GM10847 (cell line): Measurements from ENCODE around the gene RNF212.

Experiments
- POLR2A ChIP-seq: IDR thresholded peaks from 2 replicates; pipeline ENCODE4 v1.6.1; 2011; ENCODE audit not compliant: insufficient read length; ENCODE audit errors: extremely low read depth

RNF212 gene

GRCh38 chr4:1041936-1042330 lies 71.4 kb downstream of the RNF212 start:
- TF ChIP-seq POLR2A, result no peak

DNA sequence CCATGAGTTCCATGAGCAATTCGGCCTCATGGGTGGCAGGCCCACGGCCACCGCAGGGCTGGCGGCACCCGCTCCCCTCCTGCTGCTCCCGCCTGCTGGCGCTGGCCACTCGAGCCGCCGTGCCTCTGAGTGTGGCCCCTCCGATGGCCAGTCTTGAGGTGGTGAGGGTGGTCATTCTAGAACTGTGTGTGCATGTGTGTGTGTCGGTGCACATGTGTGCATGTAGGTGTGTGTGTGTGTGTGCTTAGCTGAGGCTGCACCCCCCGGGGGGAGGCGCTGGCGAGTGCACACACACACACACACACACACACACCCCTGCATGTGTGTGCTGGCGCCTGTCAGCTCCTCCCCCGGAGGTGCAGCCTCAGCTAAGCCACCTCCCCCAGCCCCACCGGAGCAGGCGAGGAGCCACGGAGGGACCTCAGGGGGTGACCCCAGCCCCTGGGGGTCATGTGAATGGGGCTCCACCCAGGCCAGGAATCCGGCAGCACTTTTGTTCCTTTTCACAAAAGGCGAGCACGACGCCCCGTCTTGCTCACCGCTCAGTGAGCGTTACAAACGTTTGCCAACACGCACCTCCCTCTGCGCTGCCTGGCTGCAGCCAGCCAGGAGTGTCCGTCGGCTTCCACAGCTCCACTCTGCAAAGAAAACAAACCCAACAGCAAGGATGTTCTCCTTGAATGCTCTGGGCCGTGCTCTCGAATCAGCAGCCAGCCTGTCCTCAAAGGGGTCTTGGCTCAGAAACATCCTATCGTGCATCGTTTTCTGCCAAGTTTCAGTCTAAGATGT lies 72.0 kb downstream of the RNF212 start:
- TF ChIP-seq POLR2A, result no peak

DNA sequence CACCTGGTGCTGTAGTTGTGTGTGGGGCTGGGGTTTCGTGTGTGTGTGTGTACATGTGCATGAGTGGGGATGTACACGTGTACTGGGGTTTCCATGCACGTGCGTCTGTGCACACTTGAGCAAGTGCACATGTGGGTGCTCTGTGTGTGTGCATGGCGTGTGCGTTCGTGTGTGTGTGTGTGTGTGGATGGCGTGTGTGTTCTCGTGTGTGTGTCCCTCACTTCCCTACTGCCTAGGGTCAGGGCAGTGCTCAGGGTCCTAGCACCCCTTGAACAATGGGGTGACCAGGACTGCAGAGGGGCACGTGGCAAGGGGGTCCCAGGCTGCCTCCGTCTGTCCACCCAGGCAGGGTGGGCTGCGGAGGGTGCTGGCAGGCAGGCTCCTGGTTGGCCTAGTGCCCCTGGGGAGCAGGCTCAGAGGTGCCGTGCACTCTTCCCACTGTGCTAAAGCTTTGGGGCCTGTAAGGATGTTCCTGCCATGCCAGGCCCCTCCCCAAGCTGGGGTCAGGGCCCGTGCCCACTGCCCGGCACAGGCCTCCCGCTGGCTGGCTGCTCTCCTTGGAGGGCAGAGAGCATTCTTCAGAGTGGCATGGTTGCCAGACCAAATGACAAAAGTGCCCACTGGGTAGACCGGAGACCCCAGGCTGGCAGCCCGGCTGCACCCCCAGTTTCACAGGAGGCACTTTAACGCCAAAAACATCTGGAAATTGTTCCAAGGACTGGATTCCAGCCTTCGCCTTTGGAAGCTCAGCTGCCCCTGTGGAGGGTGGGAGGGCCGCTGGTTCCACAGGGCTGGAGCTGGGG lies 72.8 kb downstream of the RNF212 start:
- TF ChIP-seq POLR2A, result no peak

GRCh38 chr4:1039493-1040343 lies 73.6 kb downstream of the RNF212 start:
- TF ChIP-seq POLR2A, result no peak

DNA sequence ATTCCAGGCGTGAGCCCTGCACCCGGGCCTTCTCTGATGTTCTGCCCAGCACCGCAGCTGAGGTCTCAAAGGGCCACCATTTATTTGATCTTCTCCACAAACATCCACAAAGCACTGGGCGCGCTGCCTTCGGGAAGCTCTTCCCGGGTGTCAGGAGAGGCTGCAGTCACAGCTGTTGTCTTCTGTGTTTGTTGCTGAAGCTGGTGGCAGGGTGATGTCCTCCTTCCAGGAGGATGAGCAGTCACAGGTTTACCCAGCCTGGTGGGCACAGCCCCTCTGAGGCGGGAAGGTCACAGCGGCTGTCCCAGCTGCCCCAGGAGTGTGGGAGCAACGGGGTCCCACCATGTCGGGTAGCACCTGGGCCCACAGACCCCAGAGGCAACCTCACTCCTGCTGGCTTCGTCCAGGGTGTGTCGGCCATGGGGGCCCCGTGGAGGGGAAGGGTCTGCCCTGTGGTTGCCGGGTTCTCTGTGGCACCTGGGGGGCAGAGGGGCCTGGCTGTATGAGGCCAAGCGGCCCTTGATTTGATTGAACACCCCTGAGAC lies 74.3 kb downstream of the RNF212 start:
- no peak for TF ChIP-seq POLR2A

GRCh38 chr4:1036976-1037810 lies 76.2 kb downstream of the RNF212 start:
- no peak for TF ChIP-seq POLR2A

DNA sequence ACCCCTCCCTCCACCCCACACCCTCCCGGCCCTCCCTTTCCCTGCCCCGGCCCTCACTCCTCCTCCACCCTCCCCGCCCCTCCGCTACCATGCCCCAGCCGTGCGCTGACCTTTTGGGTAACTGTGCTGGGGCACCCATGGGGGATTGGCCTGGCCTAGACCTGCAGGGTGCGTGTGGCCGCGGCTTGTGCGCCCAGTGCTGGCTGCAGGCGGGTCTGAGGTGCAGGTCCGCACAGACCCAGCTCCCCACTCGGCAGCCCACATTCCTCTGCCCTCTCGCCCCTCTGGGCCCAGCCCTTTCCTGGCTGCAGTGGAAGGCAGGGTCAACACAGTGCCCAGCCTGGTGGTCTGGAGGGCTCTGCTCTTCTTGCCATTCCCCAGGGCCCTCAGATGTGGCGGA lies 77.3 kb downstream of the RNF212 start:
- TF ChIP-seq POLR2A, result no peak

DNA sequence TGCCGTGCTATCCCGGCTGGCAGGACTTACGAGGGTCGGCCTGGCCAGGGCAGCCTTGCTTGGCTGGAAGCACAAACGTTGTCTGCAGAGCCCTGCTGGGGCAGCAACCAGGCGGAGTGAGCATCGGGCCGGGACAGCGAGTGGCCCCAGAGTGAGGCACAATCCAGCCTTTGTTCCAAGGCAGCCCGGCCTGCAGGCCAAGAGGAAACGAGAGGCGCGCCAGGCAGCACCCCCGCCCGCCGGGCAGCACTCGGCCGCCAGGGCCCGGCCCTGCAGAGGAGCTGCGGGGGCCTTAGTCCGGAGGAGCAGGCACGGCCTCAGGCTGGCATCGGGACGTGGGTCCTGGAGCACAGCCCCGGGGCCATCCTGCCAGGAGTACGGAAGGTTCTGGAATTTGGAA lies 77.9 kb downstream of the RNF212 start:
- no peak for TF ChIP-seq POLR2A

DNA sequence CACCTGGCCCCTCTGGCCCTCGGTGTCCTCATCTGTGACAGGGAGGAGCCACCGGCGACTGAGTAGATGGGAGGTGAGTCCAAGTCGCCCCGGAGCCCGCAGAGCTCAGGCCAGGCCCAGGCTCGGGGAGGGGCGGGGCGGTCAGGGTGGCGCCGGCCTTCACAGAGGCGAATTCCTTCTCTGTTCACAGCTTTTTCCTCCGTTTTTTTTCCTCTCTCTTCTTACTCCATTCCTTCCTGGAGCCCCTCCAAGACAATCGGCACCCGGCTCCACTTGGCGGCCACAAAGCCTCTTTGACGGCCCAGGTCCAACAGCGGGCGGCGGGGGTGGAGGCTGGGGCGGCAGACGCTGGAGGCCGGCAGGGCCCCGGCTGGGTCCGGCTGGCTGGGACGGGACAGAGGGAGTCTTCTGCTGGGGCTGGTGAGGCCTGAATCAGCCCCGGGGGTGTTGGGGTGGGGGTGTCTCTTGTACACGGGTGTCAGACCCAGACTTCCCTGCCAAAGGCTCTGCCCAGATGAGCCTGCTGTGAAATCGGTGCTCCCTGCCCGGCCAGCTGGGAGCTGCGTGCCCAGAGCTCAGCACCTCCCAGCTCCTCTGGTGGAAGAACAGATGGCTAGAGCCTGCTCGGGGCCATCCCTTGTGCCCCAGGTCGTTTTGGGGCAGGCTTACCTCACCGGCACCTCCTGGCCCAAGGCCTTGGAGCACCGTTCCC lies 79.4 kb downstream of the RNF212 start:
- no peak for TF ChIP-seq POLR2A

DNA sequence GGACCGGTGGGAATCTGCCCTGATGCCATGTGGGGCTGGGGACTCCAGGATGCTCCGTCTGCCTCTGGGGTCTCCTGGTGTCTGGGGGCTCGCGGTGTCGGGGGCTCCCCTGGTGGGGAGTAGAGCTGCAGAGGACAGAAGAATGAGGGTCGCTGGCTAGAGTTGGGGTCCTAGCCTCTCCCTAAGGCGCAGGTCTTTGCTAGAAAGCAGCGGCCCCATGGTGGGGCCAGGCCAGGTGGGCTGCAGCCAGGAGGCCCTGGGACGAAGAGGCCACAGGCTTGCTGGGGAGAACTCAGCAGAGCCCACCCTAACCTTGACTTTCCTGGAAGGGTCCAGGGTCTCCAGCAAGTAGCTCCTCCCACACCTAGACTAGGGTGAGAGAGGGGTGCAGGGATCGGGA lies 80.5 kb downstream of the RNF212 start:
- no peak for TF ChIP-seq POLR2A

DNA sequence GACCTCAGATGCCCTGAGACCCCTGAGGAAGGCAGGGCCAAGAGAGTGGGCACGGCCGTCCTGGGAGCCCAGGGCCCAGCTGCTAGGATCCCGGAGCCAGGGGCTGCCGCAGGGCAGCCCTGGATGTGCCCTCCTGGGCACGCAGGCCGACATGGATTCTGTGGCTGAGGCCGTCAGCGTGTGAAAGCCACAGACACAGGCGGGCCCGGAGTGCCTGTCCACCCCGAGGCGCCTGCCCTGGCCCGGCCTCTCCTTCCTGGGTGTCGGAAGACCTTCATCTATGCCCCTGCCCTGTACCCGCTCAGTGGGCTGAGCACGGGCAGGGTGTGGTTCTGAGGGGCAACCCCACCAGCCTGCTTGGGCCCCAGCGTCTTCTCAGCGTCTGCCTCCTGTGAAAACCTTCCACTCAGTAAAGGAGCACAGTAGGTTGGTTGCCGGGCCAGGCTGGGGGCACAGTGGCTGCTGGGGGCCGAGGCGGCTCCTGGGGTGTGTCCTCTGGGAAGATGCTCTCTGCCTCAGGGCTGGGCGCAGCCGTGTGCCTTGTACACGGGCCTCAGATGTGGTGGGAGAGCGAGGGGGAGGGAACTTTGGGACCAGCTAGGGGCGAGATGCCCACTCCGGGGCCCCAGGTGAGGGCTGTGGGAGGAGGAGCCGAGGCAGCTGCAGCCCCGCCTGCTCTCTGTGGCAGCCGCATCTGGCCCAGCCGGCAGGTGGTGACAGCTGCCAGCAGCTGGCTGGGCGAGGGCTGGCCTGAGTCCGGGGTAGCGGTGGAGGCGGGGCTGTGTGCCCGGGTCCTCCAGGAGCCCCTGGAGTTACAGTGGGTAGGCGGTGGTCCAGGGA lies 81.2 kb downstream of the RNF212 start:
- TF ChIP-seq POLR2A, result no peak

DNA sequence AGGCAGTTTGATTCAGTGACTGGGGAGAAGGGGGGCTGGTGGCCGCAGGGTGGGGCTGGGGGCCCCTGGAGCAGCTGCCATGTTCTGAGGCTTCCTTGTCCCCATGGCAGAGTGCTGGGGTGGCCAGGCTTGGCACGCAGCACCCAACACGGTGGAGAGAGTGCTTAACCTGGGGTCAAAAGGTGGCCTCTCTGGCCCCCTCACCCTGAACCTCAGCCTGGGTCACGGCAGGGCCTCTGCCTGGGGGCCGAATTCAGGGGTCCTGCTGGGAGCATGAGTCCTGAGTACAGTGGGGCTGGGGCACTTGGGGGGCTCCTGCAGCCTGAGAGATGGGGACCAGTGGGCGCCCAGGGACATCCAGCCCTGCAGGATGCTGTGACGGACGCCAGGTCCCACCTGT lies 82.0 kb downstream of the RNF212 start:
- TF ChIP-seq POLR2A, result no peak

GRCh38 chr4:1030559-1030958 lies 82.8 kb downstream of the RNF212 start:
- TF ChIP-seq POLR2A, result no peak
